ENCODE data around the gene SPANXC. TPM values are rescaled to one million over a fixed set of nuclear protein-coding genes. Genes with fewer than 3 reads are reported as not detected.

The SPANXC gene
- total and polyA plus RNA-seq, 2 donors (not counting 3 experiments of a cell fraction or from before 2014, with no cell fraction given): not detected

- Histone ChIP-seq H3K4me2 (ENCODE audit: insufficient read depth, low read length) (no peak overlapping the region), H3K4me3 (replicated peaks in 1 of 3; ENCODE audit: insufficient read depth in 1 of 3, low read depth in 1 of 3, low read length in 3 of 3) (no peak overlapping the region), H3K27me3 (ENCODE audit: control insufficient read depth in 2 of 2, insufficient read depth in 2 of 2, low read length in 2 of 2) (no peaks in the 10 kb centered on the region), H3K9ac (replicated peaks; ENCODE audit: extremely low read depth, insufficient read depth, low read length) (no peak overlapping the region), H2AFZ (ENCODE audit: low read depth, low read length) (no peak overlapping the region), H3K4me1 (ENCODE audit: control insufficient read depth, extremely low read depth, insufficient read depth, low read length) (no peaks in the 10 kb centered on the region), H3K27ac (ENCODE audit: insufficient read depth, low read depth, low read length) (no peak overlapping the region), H4K20me1 (replicated peaks; ENCODE audit: control insufficient read depth, extremely low read depth, insufficient read depth, low read length) (no peaks in the 10 kb centered on the region), H3K9me1 (replicated peaks; ENCODE audit: control insufficient read depth, extremely low read depth, insufficient read depth, low read length) (no peaks in the 10 kb centered on the region), H3K79me2 (ENCODE audit: control insufficient read depth, insufficient read depth, low read length) (no peaks in the 10 kb centered on the region), H3K9me3 (replicated peaks; ENCODE audit: control insufficient read depth, insufficient read depth, low read length) (no peaks in the 10 kb centered on the region), H3K36me3 (ENCODE audit: control insufficient read depth in 2 of 2, extremely low read depth in 1 of 2, insufficient read depth in 2 of 2, low read length in 2 of 2) (no peaks in the 10 kb centered on the region)
- ChIA-PET CTCF (no interaction called here), POLR2A (no interaction called here)
- intact Hi-C loops (cut with micrococcal nuclease): no loop called here
- FAIRE-seq: no peak
- no TSS peak for BruUV-seq (replicated peaks)
- DNase-seq (ENCODE audit: low read depth, low spot score): no peak
- dilution Hi-C loops (cut with MboI; ENCODE audit: extremely low pct_ligation_motif_present, low sequenced_read_pairs): no loop called here
- TF ChIP-seq POLR2AphosphoS5 (IDR thresholded peaks at IDR 0.05; ENCODE audit: insufficient read depth, low read depth, low read length) (no peak), JUN (IDR thresholded peaks at IDR 0.05; ENCODE audit: borderline replicate concordance, insufficient read depth, insufficient read length, low read depth) (no peak), FOS (IDR thresholded peaks at IDR 0.05; ENCODE audit: borderline replicate concordance, insufficient read depth, low read length) (no peak), MAX (IDR thresholded peaks at IDR 0.05; ENCODE audit: insufficient read depth, insufficient read length) (no peak), MYC (IDR thresholded peaks at IDR 0.05; ENCODE audit: low read depth, low read length) (no peak)
These were observed 40.4 kb downstream of the SPANXC start for GRCh38 chrX:141201962-141202361.

Other genes starting within 250 kb of the SPANXC start
- not detected in 2 replicates for gene SPANXB1, start 239.9 kb downstream of the SPANXC start, total RNA-seq
- gene SPANXB1, start 239.9 kb downstream of the SPANXC start, polyA plus RNA-seq: not detected in 2 replicates
- gene LDOC1, start 65.4 kb downstream of the SPANXC start, total RNA-seq: 46.2 and 51.4 TPM in 2 replicates
- 19.4 and 23.0 TPM in 2 replicates for gene LDOC1, start 65.4 kb downstream of the SPANXC start, polyA plus RNA-seq